Retinal pigment epithelial cell (primary cell): ENCODE results near the gene CYFIP1.
"Not testable (repeated sequence)": the region's sequence is repeated elsewhere in the genome, so short reads cannot be mapped to it uniquely, and the experiment has no call there.

Experiments
- DNase-seq: peaks from one replicate; pipeline ENCODE4 v3.0.0-alpha.2; 2010; ENCODE audit warnings: low read depth
- H3K4me3 ChIP-seq: 2 replicates; pipeline ENCODE4 v1.5.1; 2011; ENCODE audit warnings: mild to moderate bottlenecking, low read length, control low read depth, moderate library complexity
- CTCF ChIP-seq: conservative IDR thresholded peaks from 2 replicates; pipeline ENCODE4 v1.5.1; 2011; ENCODE audit warnings: low read depth, low read length, control low read depth, inconsistent platforms

The CYFIP1 gene

GRCh38 chr15:22980189-22981050 is at the start of gene CYFIP1:
TSS of gene CYFIP1 (minus strand) at chr15:22980368. CDS start at chr15:22947285, 33,083 bp downstream.
- H3K4me3 ChIP-seq, result peak within 1 kb of the TSS; percentile 66
- TF ChIP-seq CTCF, result no peak
- DNase-seq, result peak; percentile 59

GRCh38 chr15:23026218-23026617 is 46.0 kb upstream of the CYFIP1 start:
- H3K4me3 ChIP-seq, result no peak overlapping the region
- TF ChIP-seq CTCF, result no peak
- DNase-seq, result no peak

GRCh38 chr15:23022156-23022555 is 42.0 kb upstream of the CYFIP1 start:
- no peak for TF ChIP-seq CTCF
- no peak for DNase-seq
- H3K4me3 ChIP-seq, result no peak overlapping the region

GRCh38 chr15:23014394-23015000 is 34.3 kb upstream of the CYFIP1 start:
- TF ChIP-seq CTCF, result no peak
- DNase-seq, result no peak

GRCh38 chr15:23013681-23014080 is 33.5 kb upstream of the CYFIP1 start:
- TF ChIP-seq CTCF, result no peak
- DNase-seq, result no peak
- no peak overlapping the region for H3K4me3 ChIP-seq

More at GRCh38 chr15:23014394-23015000, 34.3 kb upstream of the CYFIP1 start:
- no peak overlapping the region for H3K4me3 ChIP-seq

- not testable (repeated sequence) for DNase-seq, H3K4me3 ChIP-seq
These were observed 32.4 kb upstream of the CYFIP1 start for GRCh38 chr15:23012616-23013015.

GRCh38 chr15:23003736-23004135 is 23.6 kb upstream of the CYFIP1 start:
- DNase-seq, result no peak
- no peak overlapping the region for H3K4me3 ChIP-seq
- TF ChIP-seq CTCF, result no peak
